WTC11 (cell line): ENCODE results near the gene PLXNB1. TPM values are rescaled to one million over a fixed set of nuclear protein-coding genes. Genes with fewer than 3 reads are reported as not detected.
"Not testable (repeated sequence)": the region's sequence is repeated elsewhere in the genome, so short reads cannot be mapped to it uniquely, and the experiment has no call there.

Experiments
- ATAC-seq: fragments of 200-7000 bp; cut with Tn5 transposase; 2 replicates; pipeline ENCODE4 v1.10.0; 2021; ENCODE audit warnings: mild to moderate bottlenecking, moderate library complexity
- CTCF ChIA-PET: fragments of 300-600 bp; sonication (Branson Sonifier 250); formaldehyde crosslinking; loops from one replicate; lab custom pipeline; 2021; ENCODE audit warnings: antibody characterized with exemption; lab: Charles Lee
- POLR2A ChIA-PET: fragments of 350-600 bp; sonication (Branson Sonifier 250); formaldehyde crosslinking; loops from one replicate; lab custom pipeline; 2021; ENCODE audit warnings: antibody characterized with exemption; lab: Charles Lee
- DNase-seq: peaks from one replicate; pipeline ENCODE4 v3.0.0; 2021; ENCODE audit warnings: low spot score
- H3K27ac Mint-ChIP-seq: 2 replicates; pipeline ENCODE4 v1.8.0; 2021; ENCODE audit warnings: mixed read lengths
- H3K27me3 Mint-ChIP-seq: 2 replicates; pipeline ENCODE4 v1.8.0; 2021; ENCODE audit warnings: low read depth, mild to moderate bottlenecking, moderate library complexity, mixed read lengths
- H3K36me3 Mint-ChIP-seq: 2 replicates; pipeline ENCODE4 v1.8.0; 2021; ENCODE audit warnings: mixed read lengths
- H3K4me1 Mint-ChIP-seq: 2 replicates; pipeline ENCODE4 v1.8.0; 2022; ENCODE audit warnings: mixed read lengths
- H3K4me3 Mint-ChIP-seq: 2 replicates; pipeline ENCODE4 v1.8.0; 2021; ENCODE audit warnings: mild to moderate bottlenecking, moderate library complexity, mixed read lengths
- H3K9me3 Mint-ChIP-seq: 2 replicates; pipeline ENCODE4 v1.8.0; 2021; ENCODE audit warnings: mixed read lengths
- AR ChIP-seq: fragments of 250-450 bp; sonication (Bioruptor Pico); IDR thresholded peaks from 2 replicates; pipeline ENCODE4 v1.9.0; 2021; ENCODE audit warnings: mild to moderate bottlenecking
- ARID4B ChIP-seq: sonication (generic); formaldehyde crosslinking; IDR thresholded peaks from 2 replicates; pipeline ENCODE4 v1.8.0; 2023; ENCODE audit warnings: missing genetic modification reagents, mild to moderate bottlenecking, borderline replicate concordance
- CREB1 ChIP-seq: sonication (generic); formaldehyde crosslinking; IDR thresholded peaks from 2 replicates; pipeline ENCODE4 v1.8.0; 2023; ENCODE audit warnings: mild to moderate bottlenecking, missing genetic modification reagents
- E2F1 ChIP-seq: sonication (generic); formaldehyde crosslinking; IDR thresholded peaks from 2 replicates; pipeline ENCODE4 v1.8.0; 2022; ENCODE audit warnings: mild to moderate bottlenecking, missing genetic modification reagents
- E2F4 ChIP-seq: sonication (generic); formaldehyde crosslinking; IDR thresholded peaks from 2 replicates; pipeline ENCODE4 v1.8.1; 2022; ENCODE audit warnings: low read depth, mild to moderate bottlenecking, moderate library complexity, missing genetic modification reagents, borderline replicate concordance
- FOXJ3 ChIP-seq: sonication (generic); formaldehyde crosslinking; IDR thresholded peaks from 2 replicates; pipeline ENCODE4 v1.9.0; 2021; ENCODE audit warnings: missing genetic modification reagents, mild to moderate bottlenecking, borderline replicate concordance
- KAT7 ChIP-seq: sonication (generic); formaldehyde crosslinking; IDR thresholded peaks from 2 replicates; pipeline ENCODE4 v1.8.1; 2023; ENCODE audit warnings: missing genetic modification reagents, mild to moderate bottlenecking, borderline replicate concordance
- MLX ChIP-seq: sonication (generic); formaldehyde crosslinking; IDR thresholded peaks from 2 replicates; pipeline ENCODE4 v1.8.1; 2023; ENCODE audit warnings: mild to moderate bottlenecking, missing genetic modification reagents, moderate library complexity
- MXD4 ChIP-seq: fragments of 250-450 bp; sonication (Bioruptor Pico); IDR thresholded peaks from 2 replicates; pipeline ENCODE4 v1.8.0; 2021; ENCODE audit warnings: mild to moderate bottlenecking, moderate library complexity, borderline replicate concordance
- NR3C1 ChIP-seq: sonication (generic); formaldehyde crosslinking; conservative IDR thresholded peaks from 2 replicates; pipeline ENCODE4 v1.8.1; 2023; ENCODE audit warnings: low read depth, mild to moderate bottlenecking, missing genetic modification reagents
- PREB ChIP-seq: sonication (generic); formaldehyde crosslinking; IDR thresholded peaks from 2 replicates; pipeline ENCODE4 v1.8.1; 2022; ENCODE audit warnings: mild to moderate bottlenecking, missing genetic modification reagents, moderate library complexity, borderline replicate concordance
- RORB ChIP-seq: fragments of 250-450 bp; sonication (Bioruptor Pico); IDR thresholded peaks from 2 replicates; pipeline ENCODE4 v1.9.0; 2021; ENCODE audit warnings: mild to moderate bottlenecking
- USF1 ChIP-seq: sonication (generic); formaldehyde crosslinking; IDR thresholded peaks from 2 replicates; pipeline ENCODE4 v1.8.0; 2022; ENCODE audit warnings: mild to moderate bottlenecking, missing genetic modification reagents
- ZBTB43 ChIP-seq: sonication (generic); formaldehyde crosslinking; IDR thresholded peaks from 2 replicates; pipeline ENCODE4 v1.8.1; 2023; ENCODE audit warnings: mild to moderate bottlenecking, missing genetic modification reagents
- ZNF232 ChIP-seq: sonication (generic); formaldehyde crosslinking; IDR thresholded peaks from 2 replicates; pipeline ENCODE4 v1.8.0; 2022; ENCODE audit warnings: mild to moderate bottlenecking, missing genetic modification reagents
- ZNF317 ChIP-seq: sonication (generic); formaldehyde crosslinking; IDR thresholded peaks from 2 replicates; pipeline ENCODE4 v1.8.1; 2023; ENCODE audit warnings: low read depth, mild to moderate bottlenecking, moderate library complexity, missing genetic modification reagents, borderline replicate concordance
- ZSCAN18 ChIP-seq: fragments of 250-450 bp; sonication (Bioruptor Pico); IDR thresholded peaks from 2 replicates; pipeline ENCODE4 v2.1.2; 2022; ENCODE audit warnings: mild to moderate bottlenecking, moderate library complexity
- total RNA-seq: library from RNA; stranded (reverse); gene quantifications from 3 replicates; pipeline ENCODE4 v1.2.3, GENCODE V29; 2021

PLXNB1 gene
- total RNA-seq, 1 experiment from 2014 or later, result 143 TPM

- TF ChIP-seq ARID4B (CRISPR knock-in tag), result no peak
Observed at GRCh38 chr3:48463703-48464102, 33.8 kb upstream of the PLXNB1 start (continued).

GRCh38 chr3:48461767-48462166, 31.9 kb upstream of the PLXNB1 start:
- H3K9me3 Mint-ChIP-seq, ATAC-seq, DNase-seq, POLR2A ChIA-PET, H3K27me3 Mint-ChIP-seq, H3K27ac Mint-ChIP-seq, H3K4me3 Mint-ChIP-seq: not testable (repeated sequence)
- peaks cover 15% of the 10 kb centered on the region for H3K4me1 Mint-ChIP-seq
- peaks cover 26% of the 10 kb centered on the region for H3K36me3 Mint-ChIP-seq
- CTCF ChIA-PET, result interaction anchor here (0.5 to 3.4 kb wide), 4 partner anchors 12 to 49 kb away, joined by 3 to 14 read pairs (median 4); no protein-coding TSS in a partner anchor

- no peaks in the 10 kb centered on the region for H3K27me3 Mint-ChIP-seq
- TF ChIP-seq ZNF232 (CRISPR knock-in tag) (no peak), FOXJ3 (CRISPR knock-in tag) (no peak), ZBTB43 (CRISPR knock-in tag) (no peak), ZSCAN18 (CRISPR knock-in tag) (no peak), KAT7 (CRISPR knock-in tag) (no peak), CREB1 (CRISPR knock-in tag) (no peak), E2F4 (no peak), RORB (no peak), USF1 (CRISPR knock-in tag) (no peak), E2F1 (CRISPR knock-in tag) (no peak), MLX (CRISPR knock-in tag) (no peak), MXD4 (CRISPR knock-in tag) (no peak), PREB (CRISPR knock-in tag) (no peak), NR3C1 (CRISPR knock-in tag) (no peak), ZNF317 (no peak), AR (CRISPR knock-in tag) (no peak)
Observed at GRCh38 chr3:48460517-48460902, 30.6 kb upstream of the PLXNB1 start.

More at GRCh38 chr3:48460517-48460902, 30.6 kb upstream of the PLXNB1 start:
- no peak overlapping the region for H3K4me3 Mint-ChIP-seq
- ChIA-PET CTCF (interaction anchor here (1.9 kb wide), 1 partner anchor 13 kb away, joined by 6 read pairs; no protein-coding TSS in a partner anchor), POLR2A (no interaction called here)
- peaks cover 6% of the 10 kb centered on the region for H3K4me1 Mint-ChIP-seq
- no peak for DNase-seq
- H3K36me3 Mint-ChIP-seq, result peaks cover 28% of the 10 kb centered on the region
- H3K9me3 Mint-ChIP-seq, result no peaks in the 10 kb centered on the region
- no peak overlapping the region for H3K27ac Mint-ChIP-seq
- ATAC-seq, result no peak
